Jurkat, Clone E6-1 (cell line): Measurements from ENCODE around the gene TRAPPC5. TPM values are rescaled to one million over a fixed set of nuclear protein-coding genes. Genes with fewer than 3 reads are reported as not detected.
A peak's percentile ranks its signal among the peaks of the same experiment; 100 is the strongest.
"Not testable (repeated sequence)": the region's sequence is repeated elsewhere in the genome, so short reads cannot be mapped to it uniquely, and the experiment has no call there.

Experiments
- DNase-seq: peaks from one replicate; pipeline ENCODE4 v3.0.0-alpha.2; 2011; ENCODE audit warnings: low read depth, low spot score
- H3K4me3 ChIP-seq: 2 replicates; pipeline ENCODE4 v1.5.1; 2011; ENCODE audit warnings: mild to moderate bottlenecking, low read length, control low read depth, moderate library complexity
- polyA plus RNA-seq: library from polyadenylated mRNA; unstranded; fragments of >200 nt; gene quantifications from one replicate; pipeline ENCODE4 v1.2.1, GENCODE V29; 2012; ENCODE audit warnings: missing spikeins; ENCODE audit not compliant: insufficient read length, insufficient read depth

The TRAPPC5 gene
- 162 TPM for polyA plus RNA-seq

DNA sequence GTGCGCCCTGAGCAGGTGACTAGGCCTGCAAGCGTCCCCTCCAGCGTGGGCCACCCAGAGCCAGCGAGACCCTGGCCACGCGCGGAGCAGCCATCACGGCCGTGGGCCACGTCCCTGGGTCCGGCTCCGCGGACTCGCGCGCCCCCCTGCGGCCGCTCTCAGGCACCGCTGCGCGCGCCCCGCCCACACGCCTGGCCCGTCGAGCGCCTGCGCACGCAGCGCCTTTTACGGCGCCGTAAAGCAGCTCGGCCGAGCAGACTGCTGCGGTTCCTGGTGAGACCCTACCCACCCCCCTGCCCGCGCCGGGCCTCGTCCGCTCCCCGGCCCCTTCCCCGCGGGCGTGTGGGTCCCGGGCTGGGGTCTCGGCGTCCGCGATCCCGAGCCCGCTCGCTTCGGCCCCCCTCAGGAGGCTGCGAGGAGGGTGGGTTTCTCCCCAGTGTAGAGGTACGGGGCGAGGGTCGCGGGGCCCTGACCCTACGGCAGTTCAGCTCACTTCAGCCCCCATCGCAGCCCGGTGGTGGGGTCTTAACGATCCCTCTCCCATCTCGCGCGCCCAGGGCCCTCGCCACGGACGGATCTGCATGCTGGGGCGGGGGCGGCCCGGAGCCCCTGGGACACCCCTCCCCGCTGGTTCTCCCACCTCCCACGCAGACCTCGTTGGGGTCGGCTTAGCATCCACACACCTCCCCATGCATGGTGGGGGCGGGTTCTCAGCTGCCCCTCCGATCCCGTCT lies at the start of gene TRAPPC5:
Gene TRAPPC5, plus strand, starts transcription at position 228 of the 734 bp plus-strand sequence. CDS start 1,421 bp downstream, outside the sequence.
- H3K4me3 ChIP-seq = peak within 1 kb of the TSS; percentile 87
- peak; percentile 78 for DNase-seq

- no peak for DNase-seq
- no peak overlapping the region for H3K4me3 ChIP-seq
Measured at GRCh38 chr19:7631577-7631976, 49.1 kb upstream of the TRAPPC5 start.

GRCh38 chr19:7632340-7633203 lies 48.1 kb upstream of the TRAPPC5 start:
- no peak for DNase-seq
- H3K4me3 ChIP-seq = no peak overlapping the region

GRCh38 chr19:7633698-7634097 lies 46.9 kb upstream of the TRAPPC5 start, which contains the start of gene PCP2:
PCP2 (minus strand) TSS chr19:7633719; CDS start chr19:7633457, 262 bp downstream.
- no peak within 1 kb of the TSS for H3K4me3 ChIP-seq
- no peak for DNase-seq

DNA sequence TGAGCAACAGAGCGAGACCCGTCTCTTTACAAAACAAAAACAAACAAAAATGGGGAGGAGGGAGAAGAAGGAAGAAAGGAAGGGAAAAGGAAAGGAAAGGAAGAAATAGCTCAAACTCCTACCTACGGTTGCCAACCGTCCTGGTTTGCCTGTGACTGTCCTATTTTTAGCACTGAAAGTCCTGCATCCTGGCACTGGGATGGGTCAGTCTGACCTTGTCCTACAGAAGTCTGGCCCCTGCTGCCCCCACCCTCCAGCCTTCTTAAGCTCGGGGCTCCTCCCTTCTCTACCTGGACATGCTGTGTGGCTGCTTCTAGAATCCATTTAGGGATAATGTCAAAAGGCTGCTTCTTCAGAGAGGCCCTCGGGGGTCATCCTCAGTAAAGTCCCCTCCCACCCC lies 45.0 kb upstream of the TRAPPC5 start:
- no peak for DNase-seq
- H3K4me3 ChIP-seq = no peak overlapping the region

- peak overlapping the region; percentile 29 for H3K4me3 ChIP-seq
- DNase-seq = no peak
Measured at GRCh38 chr19:7636317-7636690, 44.3 kb upstream of the TRAPPC5 start.

GRCh38 chr19:7636691-7637373 lies 43.8 kb upstream of the TRAPPC5 start, which contains the start of gene STXBP2:
STXBP2 (plus strand) TSS chr19:7637110; CDS start chr19:7637150, 40 bp downstream.
- peak; percentile 68 for DNase-seq
- peak within 1 kb of the TSS; percentile 80 for H3K4me3 ChIP-seq

- no peak for DNase-seq
- H3K4me3 ChIP-seq = peak overlapping the region; percentile 80
Measured at GRCh38 chr19:7637374-7638256, 43.0 kb upstream of the TRAPPC5 start.

GRCh38 chr19:7638802-7639465 lies 41.7 kb upstream of the TRAPPC5 start:
- no peak overlapping the region for H3K4me3 ChIP-seq
- no peak for DNase-seq

DNA sequence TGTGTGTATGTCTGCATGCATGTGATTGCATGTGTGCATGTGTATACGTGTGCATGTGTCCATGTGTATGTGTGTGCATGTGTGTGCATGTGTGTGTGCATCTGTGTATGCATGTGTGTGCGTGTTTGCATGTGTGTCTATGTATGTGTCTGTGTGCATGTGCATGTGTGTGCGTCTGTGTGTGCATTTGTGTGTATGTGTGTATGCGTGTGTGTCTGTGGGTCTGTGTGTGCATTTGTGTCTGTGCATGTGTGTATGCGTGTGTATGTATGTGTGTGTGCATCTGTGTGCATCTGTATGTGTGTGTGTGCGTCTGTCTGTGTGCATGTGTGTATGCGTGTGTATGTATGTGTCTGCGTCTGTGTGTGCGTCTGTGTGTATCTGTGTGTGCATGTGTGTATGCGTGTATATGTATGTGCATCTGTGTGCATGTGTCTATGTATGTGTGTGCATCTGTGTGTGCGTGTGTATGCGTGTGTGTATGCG lies 40.7 kb upstream of the TRAPPC5 start:
- H3K4me3 ChIP-seq = no peak overlapping the region
- DNase-seq = no peak

- no peak for DNase-seq
- H3K4me3 ChIP-seq = no peak overlapping the region
Measured at GRCh38 chr19:7640803-7641202, 39.8 kb upstream of the TRAPPC5 start.

- no peak overlapping the region for H3K4me3 ChIP-seq
- DNase-seq = no peak
Measured at GRCh38 chr19:7641290-7642276, 39.0 kb upstream of the TRAPPC5 start.

- H3K4me3 ChIP-seq = no peak overlapping the region
- no peak for DNase-seq
Measured at GRCh38 chr19:7642295-7643030, 38.2 kb upstream of the TRAPPC5 start.

GRCh38 chr19:7643031-7643415 lies 37.6 kb upstream of the TRAPPC5 start:
- no peak overlapping the region for H3K4me3 ChIP-seq
- no peak for DNase-seq

DNA sequence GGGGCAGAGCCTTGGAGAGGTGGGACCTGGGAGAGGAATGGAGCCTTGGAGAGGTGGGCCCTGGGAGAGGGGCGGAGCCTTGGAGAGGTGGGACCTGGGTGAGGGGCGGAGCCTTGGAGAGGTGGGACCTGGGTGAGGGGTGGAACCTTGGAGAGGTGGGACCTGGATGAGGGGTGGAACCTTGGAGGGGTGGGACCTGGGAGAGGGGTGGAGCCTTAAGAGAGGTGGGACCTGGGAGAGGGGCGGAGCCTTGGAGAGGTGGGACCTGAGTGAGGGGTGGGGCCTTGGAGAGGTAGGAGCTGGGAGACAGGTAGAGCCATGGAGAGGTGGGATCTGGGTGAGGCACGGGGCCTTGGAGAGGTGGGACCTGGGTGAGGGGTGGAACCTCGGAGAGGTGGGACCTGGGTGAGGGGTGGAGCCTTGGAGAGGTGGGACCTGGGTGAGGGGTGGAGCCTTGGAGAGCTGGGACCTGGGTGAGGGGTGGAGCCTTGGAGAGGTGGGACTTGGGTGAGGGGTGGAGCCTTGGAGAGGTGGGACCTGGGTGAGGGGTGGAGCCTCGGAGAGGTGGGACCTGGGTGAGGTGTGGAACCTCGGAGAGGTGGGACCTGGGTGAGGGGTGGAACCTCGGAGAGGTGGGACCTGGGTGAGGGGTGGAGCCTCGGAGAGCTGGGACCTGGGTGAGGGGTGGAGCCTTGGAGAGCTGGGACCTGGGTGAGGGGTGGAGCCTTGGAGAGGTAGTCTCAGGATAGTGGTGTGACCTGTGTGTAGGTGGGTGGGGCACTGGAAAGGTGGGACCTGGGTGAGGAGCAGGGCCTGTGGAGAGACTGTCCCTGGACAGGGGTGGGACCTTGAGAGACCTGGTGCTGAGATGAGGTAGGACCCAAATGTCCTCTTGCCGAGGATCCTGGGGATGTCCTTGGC lies 36.7 kb upstream of the TRAPPC5 start:
- peak; percentile 30 for DNase-seq

More for the DNA sequence above, 36.7 kb upstream of the TRAPPC5 start:
- H3K4me3 ChIP-seq = not testable (repeated sequence)
